ENCODE data around the gene ACOX3. TPM values are rescaled to one million over a fixed set of nuclear protein-coding genes. Genes with fewer than 3 reads are reported as not detected.

The ACOX3 gene
- total RNA-seq, 1 experiment from 2014 or later, result 12.2 TPM

GRCh38 chr4:8385611-8386010 is 54.9 kb downstream of the ACOX3 start:
- ChIA-PET POLR2A (ENCODE audit: unreplicated experiment) (no interaction called here), CTCF (no interaction called here)
- H3K79me2 ChIP-seq (ENCODE audit: low read length), result no peaks in the 10 kb centered on the region
- no peak for TF ChIP-seq EZH2phosphoT487 (IDR thresholded peaks at IDR 0.05; ENCODE audit: borderline replicate concordance, low read length)
- no peak for ATAC-seq
- H3K9ac ChIP-seq (ENCODE audit: low read length), result no peak overlapping the region
- intact Hi-C loops (cut with micrococcal nuclease), result no loop called here
- H2AFZ ChIP-seq (ENCODE audit: low read length), result no peak overlapping the region
- no peaks in the 10 kb centered on the region for H3K27me3 ChIP-seq (ENCODE audit: low read length)
- H3K27ac ChIP-seq (ENCODE audit: low read length), result no peak overlapping the region
- no peaks in the 10 kb centered on the region for H3K9me2 ChIP-seq (replicated peaks; ENCODE audit: low read length)
- DNase-seq, result no peak
- H3K36me3 ChIP-seq (ENCODE audit: low read depth, low read length), result no peaks in the 10 kb centered on the region
- H3K9me3 ChIP-seq (ENCODE audit: low read length), result no peaks in the 10 kb centered on the region
- peaks cover 16% of the 10 kb centered on the region for H3K4me1 ChIP-seq (ENCODE audit: insufficient read depth, low read length)
- BruUV-seq (replicated peaks), result no TSS peak
- H3F3A ChIP-seq (ENCODE audit: low read length, unreplicated experiment), result no peaks in the 10 kb centered on the region
- no peak overlapping the region for H3K4me2 ChIP-seq (ENCODE audit: low read length)
- H4K20me1 ChIP-seq (ENCODE audit: low read length), result no peaks in the 10 kb centered on the region
- H3K4me3 ChIP-seq (ENCODE audit: low read length), result no peak overlapping the region

- Histone ChIP-seq H2AFZ (ENCODE audit: low read length) (no peak overlapping the region), H3K27ac (ENCODE audit: low read length) (no peak overlapping the region), H3K9ac (ENCODE audit: low read length) (no peak overlapping the region), H3K4me2 (ENCODE audit: low read length) (no peak overlapping the region), H3K79me2 (ENCODE audit: low read length) (no peaks in the 10 kb centered on the region), H3K27me3 (ENCODE audit: low read length) (no peaks in the 10 kb centered on the region), H4K20me1 (ENCODE audit: low read length) (no peaks in the 10 kb centered on the region), H3K9me3 (ENCODE audit: low read length) (no peaks in the 10 kb centered on the region), H3F3A (ENCODE audit: low read length, unreplicated experiment) (no peaks in the 10 kb centered on the region), H3K9me2 (replicated peaks; ENCODE audit: low read length) (no peaks in the 10 kb centered on the region), H3K36me3 (ENCODE audit: low read depth, low read length) (no peaks in the 10 kb centered on the region), H3K4me3 (ENCODE audit: low read length) (no peak overlapping the region), H3K4me1 (ENCODE audit: insufficient read depth, low read length) (peaks cover 16% of the 10 kb centered on the region)
- intact Hi-C loops (cut with micrococcal nuclease), result no loop called here
- no peak for ATAC-seq
- POLR2A ChIA-PET (ENCODE audit: unreplicated experiment), result no interaction called here
- no TSS peak for BruUV-seq (replicated peaks)
- CTCF ChIA-PET, result no interaction called here
- TF ChIP-seq EZH2 (IDR thresholded peaks at IDR 0.05; ENCODE audit: low read length, unreplicated experiment), result no peak
- TF ChIP-seq CTCF (conservative IDR thresholded peaks at IDR 0.05; ENCODE audit: low read depth, low read length), result no peak
- no peak for TF ChIP-seq EZH2phosphoT487 (IDR thresholded peaks at IDR 0.05; ENCODE audit: borderline replicate concordance, low read length)
- DNase-seq, result no peak
These were observed 55.4 kb downstream of the ACOX3 start for GRCh38 chr4:8385106-8385505.

GRCh38 chr4:8384397-8385060 is 56.0 kb downstream of the ACOX3 start:
- H3K27me3 ChIP-seq (ENCODE audit: low read length), result no peaks in the 10 kb centered on the region
- H3K4me1 ChIP-seq (ENCODE audit: insufficient read depth, low read length), result peaks cover 16% of the 10 kb centered on the region
- CTCF ChIA-PET, result no interaction called here
- no peaks in the 10 kb centered on the region for H3F3A ChIP-seq (ENCODE audit: low read length, unreplicated experiment)
- H2AFZ ChIP-seq (ENCODE audit: low read length), result no peak overlapping the region
- no peaks in the 10 kb centered on the region for H4K20me1 ChIP-seq (ENCODE audit: low read length)
- no peaks in the 10 kb centered on the region for H3K36me3 ChIP-seq (ENCODE audit: low read depth, low read length)
- ATAC-seq, result no peak
- DNase-seq, result no peak
- intact Hi-C loops (cut with micrococcal nuclease), result no loop called here
- no peaks in the 10 kb centered on the region for H3K9me3 ChIP-seq (ENCODE audit: low read length)
- no peaks in the 10 kb centered on the region for H3K9me2 ChIP-seq (replicated peaks; ENCODE audit: low read length)
- no peak overlapping the region for H3K9ac ChIP-seq (ENCODE audit: low read length)
- BruUV-seq (replicated peaks), result no TSS peak
- H3K4me2 ChIP-seq (ENCODE audit: low read length), result no peak overlapping the region
- H3K4me3 ChIP-seq (ENCODE audit: low read length), result no peak overlapping the region
- TF ChIP-seq EZH2 (IDR thresholded peaks at IDR 0.05; ENCODE audit: low read length, unreplicated experiment), result no peak
- no peak for TF ChIP-seq CTCF (conservative IDR thresholded peaks at IDR 0.05; ENCODE audit: low read depth, low read length)
- TF ChIP-seq EZH2phosphoT487 (IDR thresholded peaks at IDR 0.05; ENCODE audit: borderline replicate concordance, low read length), result no peak
- no peaks in the 10 kb centered on the region for H3K79me2 ChIP-seq (ENCODE audit: low read length)
- POLR2A ChIA-PET (ENCODE audit: unreplicated experiment), result no interaction called here
- H3K27ac ChIP-seq (ENCODE audit: low read length), result no peak overlapping the region
